Measurements from ENCODE around the gene PLEKHA6. TPM values are rescaled to one million over a fixed set of nuclear protein-coding genes. Genes with fewer than 3 reads are reported as not detected.

The PLEKHA6 gene
- total RNA-seq, 1 experiment from 2014 or later, result 5.5 TPM

DNA sequence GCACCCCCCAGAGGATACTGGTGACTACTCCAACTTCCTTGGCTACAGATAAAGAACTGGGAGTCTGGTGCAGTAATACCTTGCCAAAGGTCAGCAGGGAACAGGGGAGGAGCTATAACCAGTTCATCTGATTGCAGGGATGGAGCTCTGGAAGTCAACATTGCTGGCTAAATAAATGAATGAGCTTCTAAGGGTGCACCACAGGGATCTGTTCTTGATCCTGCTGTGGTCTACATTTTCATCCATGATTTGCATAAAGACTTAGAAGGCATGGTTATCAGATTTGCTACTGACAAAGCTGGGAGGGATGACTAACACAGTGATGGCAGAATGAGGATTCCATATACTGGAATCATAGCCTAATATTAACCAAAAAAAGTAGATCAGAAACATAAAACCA, 18.3 kb downstream of the PLEKHA6 start:
- ATAC-seq, result no peak
- Histone ChIP-seq H3K9me3 (ENCODE audit: control insufficient read depth, insufficient read depth, low read depth, low read length) (no peaks in the 10 kb centered on the region), H3K4me1 (ENCODE audit: control insufficient read depth, insufficient read depth, low read length) (no peaks in the 10 kb centered on the region), H3K27me3 (ENCODE audit: control insufficient read depth, insufficient read depth, low read length) (no peaks in the 10 kb centered on the region), H3K36me3 (ENCODE audit: control insufficient read depth, insufficient read depth, low read length) (no peaks in the 10 kb centered on the region), H3K4me3 (ENCODE audit: low read depth in 2 of 2, low read length in 2 of 2) (no peak overlapping the region), H3K27ac (ENCODE audit: low read length) (no peak overlapping the region)
- ChIA-PET CTCF (interaction anchor here (0.6 kb wide), 1 partner anchor 97 kb away, joined by 3 read pairs; no protein-coding TSS in a partner anchor), POLR2A (no interaction called here)
- in situ Hi-C loops (cut with HindIII; ENCODE audit: low pct_unique_long_range_greater_than_20kb, low sequenced_read_pairs), result no loop called here
- no peak for DNase-seq (ENCODE audit: low read depth, low spot score)
- TF ChIP-seq, protein P1, sequence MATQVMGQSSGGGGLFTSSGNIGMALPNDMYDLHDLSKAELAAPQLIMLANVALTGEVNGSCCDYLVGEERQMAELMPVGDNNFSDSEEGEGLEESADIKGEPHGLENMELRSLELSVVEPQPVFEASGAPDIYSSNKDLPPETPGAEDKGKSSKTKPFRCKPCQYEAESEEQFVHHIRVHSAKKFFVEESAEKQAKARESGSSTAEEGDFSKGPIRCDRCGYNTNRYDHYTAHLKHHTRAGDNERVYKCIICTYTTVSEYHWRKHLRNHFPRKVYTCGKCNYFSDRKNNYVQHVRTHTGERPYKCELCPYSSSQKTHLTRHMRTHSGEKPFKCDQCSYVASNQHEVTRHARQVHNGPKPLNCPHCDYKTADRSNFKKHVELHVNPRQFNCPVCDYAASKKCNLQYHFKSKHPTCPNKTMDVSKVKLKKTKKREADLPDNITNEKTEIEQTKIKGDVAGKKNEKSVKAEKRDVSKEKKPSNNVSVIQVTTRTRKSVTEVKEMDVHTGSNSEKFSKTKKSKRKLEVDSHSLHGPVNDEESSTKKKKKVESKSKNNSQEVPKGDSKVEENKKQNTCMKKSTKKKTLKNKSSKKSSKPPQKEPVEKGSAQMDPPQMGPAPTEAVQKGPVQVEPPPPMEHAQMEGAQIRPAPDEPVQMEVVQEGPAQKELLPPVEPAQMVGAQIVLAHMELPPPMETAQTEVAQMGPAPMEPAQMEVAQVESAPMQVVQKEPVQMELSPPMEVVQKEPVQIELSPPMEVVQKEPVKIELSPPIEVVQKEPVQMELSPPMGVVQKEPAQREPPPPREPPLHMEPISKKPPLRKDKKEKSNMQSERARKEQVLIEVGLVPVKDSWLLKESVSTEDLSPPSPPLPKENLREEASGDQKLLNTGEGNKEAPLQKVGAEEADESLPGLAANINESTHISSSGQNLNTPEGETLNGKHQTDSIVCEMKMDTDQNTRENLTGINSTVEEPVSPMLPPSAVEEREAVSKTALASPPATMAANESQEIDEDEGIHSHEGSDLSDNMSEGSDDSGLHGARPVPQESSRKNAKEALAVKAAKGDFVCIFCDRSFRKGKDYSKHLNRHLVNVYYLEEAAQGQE (IDR thresholded peaks at IDR 0.05; ENCODE audit: insufficient read depth in 1 of 2, low read depth in 2 of 2, low read length in 1 of 2), result no peak
- TF ChIP-seq, protein P2, sequence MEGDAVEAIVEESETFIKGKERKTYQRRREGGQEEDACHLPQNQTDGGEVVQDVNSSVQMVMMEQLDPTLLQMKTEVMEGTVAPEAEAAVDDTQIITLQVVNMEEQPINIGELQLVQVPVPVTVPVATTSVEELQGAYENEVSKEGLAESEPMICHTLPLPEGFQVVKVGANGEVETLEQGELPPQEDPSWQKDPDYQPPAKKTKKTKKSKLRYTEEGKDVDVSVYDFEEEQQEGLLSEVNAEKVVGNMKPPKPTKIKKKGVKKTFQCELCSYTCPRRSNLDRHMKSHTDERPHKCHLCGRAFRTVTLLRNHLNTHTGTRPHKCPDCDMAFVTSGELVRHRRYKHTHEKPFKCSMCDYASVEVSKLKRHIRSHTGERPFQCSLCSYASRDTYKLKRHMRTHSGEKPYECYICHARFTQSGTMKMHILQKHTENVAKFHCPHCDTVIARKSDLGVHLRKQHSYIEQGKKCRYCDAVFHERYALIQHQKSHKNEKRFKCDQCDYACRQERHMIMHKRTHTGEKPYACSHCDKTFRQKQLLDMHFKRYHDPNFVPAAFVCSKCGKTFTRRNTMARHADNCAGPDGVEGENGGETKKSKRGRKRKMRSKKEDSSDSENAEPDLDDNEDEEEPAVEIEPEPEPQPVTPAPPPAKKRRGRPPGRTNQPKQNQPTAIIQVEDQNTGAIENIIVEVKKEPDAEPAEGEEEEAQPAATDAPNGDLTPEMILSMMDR (IDR thresholded peaks at IDR 0.05), result no peak
- TF ChIP-seq POLR2AphosphoS5 (IDR thresholded peaks at IDR 0.05; ENCODE audit: low read depth, low read length), result no peak
- no peak for TF ChIP-seq SIN3A (IDR thresholded peaks at IDR 0.05; ENCODE audit: borderline replicate concordance, insufficient read depth, low read depth, low read length)
- no peak for TF ChIP-seq TCF7L2 (IDR thresholded peaks at IDR 0.05; ENCODE audit: low read depth, low read length)
- BruUV-seq (replicated peaks), result no TSS peak
- intact Hi-C loops (cut with micrococcal nuclease; ENCODE audit: unreplicated experiment), result no loop called here

DNA sequence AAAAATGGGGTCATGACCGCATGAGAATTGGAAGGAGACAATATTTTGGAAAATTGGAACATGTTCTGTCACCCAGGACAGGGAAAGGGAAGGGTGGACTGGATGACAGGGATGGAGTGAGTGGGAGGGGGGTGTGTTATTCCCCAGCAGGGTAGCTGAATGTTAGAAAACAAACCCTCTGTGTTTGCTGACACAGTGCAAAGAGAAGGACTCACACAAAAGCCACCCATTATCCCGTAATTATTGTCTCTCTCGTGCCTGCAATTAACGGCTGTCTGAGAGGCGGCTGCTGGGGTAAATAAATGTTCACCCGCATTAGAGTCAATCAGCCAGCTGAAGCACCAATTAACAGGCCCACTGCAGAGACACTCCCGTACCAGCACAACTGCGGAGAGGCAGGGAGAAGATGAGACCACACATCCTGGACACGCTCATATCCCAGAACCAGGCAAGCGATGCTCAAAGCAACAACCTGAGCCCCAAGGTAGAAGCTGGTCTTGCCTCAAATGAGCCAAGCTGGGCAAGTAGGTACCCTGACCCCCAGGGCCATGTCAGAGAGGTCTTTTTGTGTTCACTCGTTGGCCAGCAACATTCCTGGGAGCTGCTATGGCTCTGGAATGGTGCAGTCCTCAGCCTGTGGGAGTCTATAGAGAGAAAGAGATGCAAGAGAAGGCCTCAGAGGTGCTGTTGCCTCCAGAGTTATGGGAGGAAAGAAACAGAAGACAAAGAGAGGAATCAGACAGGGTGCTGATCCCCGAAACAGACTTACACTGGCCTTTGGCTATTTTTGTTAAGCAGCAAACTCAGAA, 19.4 kb downstream of the PLEKHA6 start:
- DNase-seq (ENCODE audit: low read depth, low spot score), result no peak
- TF ChIP-seq, protein P1 (IDR thresholded peaks at IDR 0.05; ENCODE audit: insufficient read depth in 1 of 2, low read depth in 2 of 2, low read length in 1 of 2), result no peak
- no peak for TF ChIP-seq POLR2AphosphoS5 (IDR thresholded peaks at IDR 0.05; ENCODE audit: low read depth, low read length)
- no peak for TF ChIP-seq SIN3A (IDR thresholded peaks at IDR 0.05; ENCODE audit: borderline replicate concordance, insufficient read depth, low read depth, low read length)
- TF ChIP-seq, protein P2 (IDR thresholded peaks at IDR 0.05), result no peak
- no peak for TF ChIP-seq TCF7L2 (IDR thresholded peaks at IDR 0.05; ENCODE audit: low read depth, low read length)
- Histone ChIP-seq H3K27me3 (ENCODE audit: control insufficient read depth, insufficient read depth, low read length) (no peaks in the 10 kb centered on the region), H3K27ac (ENCODE audit: low read length) (no peak overlapping the region), H3K4me3 (ENCODE audit: low read depth in 2 of 2, low read length in 2 of 2) (no peak overlapping the region), H3K9me3 (ENCODE audit: control insufficient read depth, insufficient read depth, low read depth, low read length) (no peaks in the 10 kb centered on the region), H3K36me3 (ENCODE audit: control insufficient read depth, insufficient read depth, low read length) (no peaks in the 10 kb centered on the region), H3K4me1 (ENCODE audit: control insufficient read depth, insufficient read depth, low read length) (no peaks in the 10 kb centered on the region)
- ChIA-PET CTCF (no interaction called here), POLR2A (no interaction called here)
- ATAC-seq, result no peak
- intact Hi-C loops (cut with micrococcal nuclease; ENCODE audit: unreplicated experiment) (no loop called here), in situ Hi-C loops (cut with HindIII; ENCODE audit: low pct_unique_long_range_greater_than_20kb, low sequenced_read_pairs) (no loop called here)
- BruUV-seq (replicated peaks), result no TSS peak

All from Panc1 (cell line).